ENCODE results near the gene SRRM3.

DNA sequence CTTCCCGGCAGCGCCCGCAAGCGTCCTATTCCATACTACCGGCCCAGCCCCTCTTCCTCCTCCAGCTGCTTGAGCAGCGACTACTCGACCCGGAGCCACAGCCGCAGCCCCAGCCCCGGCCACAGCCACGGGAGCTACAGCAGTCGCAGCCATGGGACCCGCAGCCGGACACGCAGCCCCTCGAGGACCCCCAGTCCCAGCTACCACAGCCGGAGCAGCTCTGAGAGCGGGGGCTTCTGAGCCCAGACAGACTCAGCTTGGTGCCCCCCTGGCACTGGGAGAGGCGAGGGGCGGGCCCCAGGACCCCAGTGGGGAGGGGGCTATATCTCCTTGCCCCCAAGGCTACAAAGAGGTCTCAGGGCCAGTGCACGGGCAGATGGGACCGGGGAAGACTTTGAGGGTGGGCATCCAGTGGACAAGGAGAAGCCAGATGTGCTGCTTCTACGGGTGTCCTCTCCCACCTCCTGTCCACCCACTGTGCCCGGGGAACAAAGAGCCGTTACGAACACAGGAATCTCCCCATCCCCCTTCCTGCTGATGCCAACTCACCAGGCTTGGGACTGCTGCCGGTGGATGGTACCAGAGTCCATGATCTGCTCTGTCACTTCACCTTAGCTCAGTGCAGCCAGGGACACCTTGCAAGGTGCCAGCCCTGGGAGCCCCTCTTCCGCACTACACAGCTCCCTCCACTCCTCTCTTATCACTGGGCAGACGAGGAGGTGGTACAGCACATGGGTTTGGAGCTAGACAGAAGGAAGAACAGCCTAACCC is 84.1 kb downstream of the SRRM3 start:
- no peak for TF ChIP-seq POLR2A (IDR thresholded peaks at IDR 0.05; ENCODE audit: extremely low read depth, insufficient read length)
- TF ChIP-seq, protein P1, sequence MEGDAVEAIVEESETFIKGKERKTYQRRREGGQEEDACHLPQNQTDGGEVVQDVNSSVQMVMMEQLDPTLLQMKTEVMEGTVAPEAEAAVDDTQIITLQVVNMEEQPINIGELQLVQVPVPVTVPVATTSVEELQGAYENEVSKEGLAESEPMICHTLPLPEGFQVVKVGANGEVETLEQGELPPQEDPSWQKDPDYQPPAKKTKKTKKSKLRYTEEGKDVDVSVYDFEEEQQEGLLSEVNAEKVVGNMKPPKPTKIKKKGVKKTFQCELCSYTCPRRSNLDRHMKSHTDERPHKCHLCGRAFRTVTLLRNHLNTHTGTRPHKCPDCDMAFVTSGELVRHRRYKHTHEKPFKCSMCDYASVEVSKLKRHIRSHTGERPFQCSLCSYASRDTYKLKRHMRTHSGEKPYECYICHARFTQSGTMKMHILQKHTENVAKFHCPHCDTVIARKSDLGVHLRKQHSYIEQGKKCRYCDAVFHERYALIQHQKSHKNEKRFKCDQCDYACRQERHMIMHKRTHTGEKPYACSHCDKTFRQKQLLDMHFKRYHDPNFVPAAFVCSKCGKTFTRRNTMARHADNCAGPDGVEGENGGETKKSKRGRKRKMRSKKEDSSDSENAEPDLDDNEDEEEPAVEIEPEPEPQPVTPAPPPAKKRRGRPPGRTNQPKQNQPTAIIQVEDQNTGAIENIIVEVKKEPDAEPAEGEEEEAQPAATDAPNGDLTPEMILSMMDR (IDR thresholded peaks at IDR 0.05; ENCODE audit: low read depth, low read length): no peak

All from NB4 (cell line).